GM21447 (cell line): ENCODE results near the gene TAP2.

ENCODE experiments used
- ATAC-seq: cut with Tn5 transposase; IDR thresholded peaks from one replicate; pipeline ENCODE4 v1.9.1; 2021; ENCODE audit not compliant: unreplicated experiment

Gene TAP2

GRCh38 chr6:32854376-32855178 is 16.0 kb upstream of the TAP2 start:
- ATAC-seq = peak; percentile 23

GRCh38 chr6:32853541-32854375 is 15.2 kb upstream of the TAP2 start, which contains the start of the genes PSMB9 and TAP1:
TSS of gene PSMB9 (plus strand) at chr6:32854192. CDS start at chr6:32854230, 38 bp downstream.
TSS of gene TAP1 (minus strand) at chr6:32853704. CDS start at chr6:32853636, 68 bp downstream.
- peak; percentile 73 for ATAC-seq

GRCh38 chr6:32852844-32853540 is 14.5 kb upstream of the TAP2 start:
- peak; percentile 25 for ATAC-seq

- no peak for ATAC-seq
Measured at GRCh38 chr6:32852018-32852843, 13.7 kb upstream of the TAP2 start.

GRCh38 chr6:32851025-32851424 is 12.5 kb upstream of the TAP2 start:
- no peak for ATAC-seq

GRCh38 chr6:32849126-32849525 is 10.6 kb upstream of the TAP2 start:
- ATAC-seq = no peak

GRCh38 chr6:32847795-32848194 is 9.3 kb upstream of the TAP2 start:
- no peak for ATAC-seq

GRCh38 chr6:32847004-32847403 is 8.5 kb upstream of the TAP2 start:
- ATAC-seq = no peak

- ATAC-seq = no peak
Measured at GRCh38 chr6:32845384-32845884, 6.9 kb upstream of the TAP2 start.

- no peak for ATAC-seq
Measured at GRCh38 chr6:32844839-32845383, 6.4 kb upstream of the TAP2 start.

- ATAC-seq = peak; percentile 65
Measured at GRCh38 chr6:32843979-32844838, 5.7 kb upstream of the TAP2 start, which contains the start of gene PSMB8. TSS of gene PSMB8 (minus strand) at chr6:32844047. CDS start at chr6:32843996, 51 bp downstream.

- no peak for ATAC-seq
Measured at GRCh38 chr6:32843331-32843978, 4.9 kb upstream of the TAP2 start.

GRCh38 chr6:32842690-32843089 is 4.2 kb upstream of the TAP2 start:
- no peak for ATAC-seq

- ATAC-seq = no peak
Measured at GRCh38 chr6:32842021-32842650, 3.6 kb upstream of the TAP2 start.

- ATAC-seq = no peak
Measured at GRCh38 chr6:32840604-32841246, 2.2 kb upstream of the TAP2 start.

- ATAC-seq = no peak
Measured at GRCh38 chr6:32839356-32839755, 817 bp upstream of the TAP2 start.

GRCh38 chr6:32837651-32838113 is 857 bp downstream of the TAP2 start:
- ATAC-seq = no peak
